Nephron (organoid): ENCODE data around the gene ZNF579.

Source experiments
- H3K27ac Mint-ChIP-seq, 3 experiments: 2 replicates each; pipeline ENCODE4 v1.8.0; 2020; ENCODE audit warnings: mixed read lengths in 3 of 3, mild to moderate bottlenecking in 2 of 3, moderate library complexity in 1 of 3
- H3K27me3 Mint-ChIP-seq: 2 replicates; pipeline ENCODE4 v1.8.0; 2021; ENCODE audit warnings: low read depth, mild to moderate bottlenecking, moderate library complexity, mixed read lengths
- H3K36me3 Mint-ChIP-seq: 2 replicates; pipeline ENCODE4 v1.8.0; 2020; ENCODE audit warnings: low read depth, mixed read lengths
- H3K4me1 Mint-ChIP-seq: 2 replicates; pipeline ENCODE4 v1.8.0; 2020; ENCODE audit warnings: mixed read lengths
- H3K4me3 Mint-ChIP-seq, 3 experiments: 2 replicates each; pipeline ENCODE4 v1.8.0; 2020; ENCODE audit warnings: mild to moderate bottlenecking in 3 of 3, mixed read lengths in 3 of 3, moderate library complexity in 2 of 3
- H3K9me3 Mint-ChIP-seq: 2 replicates; pipeline ENCODE4 v1.8.0; 2020; ENCODE audit warnings: mixed read lengths
- TF ChIP-seq, protein P1 (sequence below), 3 experiments: fragments of 200-600 bp; sonication (generic); IDR thresholded peaks; one replicate each; pipeline ENCODE4 v1.5.0; 2021; ENCODE audit warnings: antibody characterized with exemption in 3 of 3; ENCODE audit not compliant: unreplicated experiment in 3 of 3

ZNF579 gene

DNA sequence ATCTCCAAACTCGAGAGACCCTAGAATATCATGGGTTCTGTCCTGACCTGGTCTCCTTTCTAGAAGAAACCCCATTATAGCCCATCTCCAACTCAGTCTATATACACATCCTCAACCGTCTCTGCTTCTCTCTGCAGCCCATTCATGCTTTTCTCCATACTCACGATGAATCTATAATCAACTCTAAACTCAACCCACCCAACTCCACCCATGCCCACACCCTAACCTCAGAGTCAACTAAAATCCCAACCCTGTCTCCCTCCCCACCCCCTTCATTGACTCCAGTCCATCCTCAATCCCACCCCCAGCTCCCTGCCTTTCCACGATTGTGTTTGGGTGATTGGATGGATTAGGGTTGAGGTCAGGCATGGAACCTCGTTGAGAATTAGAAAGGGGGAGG, 37.1 kb downstream of the ZNF579 start:
- H3K36me3 Mint-ChIP-seq: no peaks in the 10 kb centered on the region
- peaks cover 26% of the 10 kb centered on the region for H3K4me1 Mint-ChIP-seq
- peak overlapping the region in 1 of 3 experiments; percentile 59 for H3K27ac Mint-ChIP-seq
- no peak overlapping the region for H3K4me3 Mint-ChIP-seq
- TF ChIP-seq, protein P1, sequence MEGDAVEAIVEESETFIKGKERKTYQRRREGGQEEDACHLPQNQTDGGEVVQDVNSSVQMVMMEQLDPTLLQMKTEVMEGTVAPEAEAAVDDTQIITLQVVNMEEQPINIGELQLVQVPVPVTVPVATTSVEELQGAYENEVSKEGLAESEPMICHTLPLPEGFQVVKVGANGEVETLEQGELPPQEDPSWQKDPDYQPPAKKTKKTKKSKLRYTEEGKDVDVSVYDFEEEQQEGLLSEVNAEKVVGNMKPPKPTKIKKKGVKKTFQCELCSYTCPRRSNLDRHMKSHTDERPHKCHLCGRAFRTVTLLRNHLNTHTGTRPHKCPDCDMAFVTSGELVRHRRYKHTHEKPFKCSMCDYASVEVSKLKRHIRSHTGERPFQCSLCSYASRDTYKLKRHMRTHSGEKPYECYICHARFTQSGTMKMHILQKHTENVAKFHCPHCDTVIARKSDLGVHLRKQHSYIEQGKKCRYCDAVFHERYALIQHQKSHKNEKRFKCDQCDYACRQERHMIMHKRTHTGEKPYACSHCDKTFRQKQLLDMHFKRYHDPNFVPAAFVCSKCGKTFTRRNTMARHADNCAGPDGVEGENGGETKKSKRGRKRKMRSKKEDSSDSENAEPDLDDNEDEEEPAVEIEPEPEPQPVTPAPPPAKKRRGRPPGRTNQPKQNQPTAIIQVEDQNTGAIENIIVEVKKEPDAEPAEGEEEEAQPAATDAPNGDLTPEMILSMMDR (IDR thresholded peaks at IDR 0.05; ENCODE audit: unreplicated experiment in 3 of 3): no peak
- H3K9me3 Mint-ChIP-seq: peaks cover 7% of the 10 kb centered on the region
- peaks cover 21% of the 10 kb centered on the region for H3K27me3 Mint-ChIP-seq

GRCh38 chr19:55542292-55542855, 38.3 kb downstream of the ZNF579 start:
- Mint-ChIP-seq H3K4me1 (peaks cover 19% of the 10 kb centered on the region), H3K4me3 (no peak overlapping the region), H3K27me3 (peaks cover 13% of the 10 kb centered on the region), H3K36me3 (no peaks in the 10 kb centered on the region), H3K27ac (no peak overlapping the region), H3K9me3 (peaks cover 7% of the 10 kb centered on the region)
- TF ChIP-seq, protein P1 (IDR thresholded peaks at IDR 0.05; ENCODE audit: unreplicated experiment in 3 of 3): no peak

DNA sequence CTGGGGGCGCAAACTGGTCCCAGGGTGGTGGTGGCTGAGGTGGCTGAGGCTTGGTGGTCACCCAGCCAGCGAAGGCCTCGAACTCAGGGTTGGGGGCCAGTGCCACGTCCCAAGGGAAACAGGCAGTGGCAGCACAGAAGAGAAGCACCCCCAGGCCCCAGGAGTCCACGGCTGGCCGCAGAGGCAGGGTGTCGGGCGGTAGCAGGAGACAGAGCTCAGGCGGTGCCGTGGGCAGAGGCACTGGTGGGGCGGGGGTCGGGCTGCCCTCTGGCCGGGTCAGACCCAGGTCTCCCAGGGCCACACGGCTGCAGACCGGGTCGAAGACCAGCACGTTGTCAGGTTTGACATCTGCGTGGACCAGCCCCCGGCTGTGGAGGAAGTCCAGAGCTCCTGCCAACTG, 39.6 kb downstream of the ZNF579 start:
- peaks cover 7% of the 10 kb centered on the region for H3K9me3 Mint-ChIP-seq
- TF ChIP-seq, protein P1 (IDR thresholded peaks at IDR 0.05; ENCODE audit: unreplicated experiment in 3 of 3): no peak
- H3K27ac Mint-ChIP-seq: no peak overlapping the region
- H3K27me3 Mint-ChIP-seq: peaks cover 13% of the 10 kb centered on the region
- no peaks in the 10 kb centered on the region for H3K36me3 Mint-ChIP-seq
- no peak overlapping the region for H3K4me3 Mint-ChIP-seq
- peaks cover 16% of the 10 kb centered on the region for H3K4me1 Mint-ChIP-seq

DNA sequence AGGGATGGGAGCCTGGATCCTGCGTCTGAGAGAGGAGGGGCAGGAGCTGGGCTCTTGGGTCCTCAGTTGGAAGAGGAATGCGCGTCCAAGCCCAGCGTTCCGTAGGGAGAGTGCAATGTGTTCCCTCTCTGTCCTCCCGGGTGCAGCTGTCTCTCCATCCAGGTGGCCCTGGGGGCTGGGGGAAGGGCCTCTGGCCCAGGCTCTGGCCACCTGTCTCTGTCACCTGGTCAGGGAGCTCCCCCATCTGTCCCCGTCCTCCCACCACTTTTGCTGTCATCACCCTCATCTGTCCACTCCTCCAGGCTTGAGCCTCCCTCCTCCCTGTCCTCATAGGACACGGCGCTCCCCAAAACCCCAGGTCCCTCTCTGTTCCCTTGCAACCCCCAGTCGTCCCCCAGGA, 40.0 kb downstream of the ZNF579 start:
- H3K36me3 Mint-ChIP-seq: no peaks in the 10 kb centered on the region
- H3K4me1 Mint-ChIP-seq: peaks cover 13% of the 10 kb centered on the region
- H3K4me3 Mint-ChIP-seq: no peak overlapping the region
- H3K27me3 Mint-ChIP-seq: peaks cover 10% of the 10 kb centered on the region
- peaks cover 7% of the 10 kb centered on the region for H3K9me3 Mint-ChIP-seq
- no peak overlapping the region for H3K27ac Mint-ChIP-seq
- TF ChIP-seq, protein P1 (IDR thresholded peaks at IDR 0.05; ENCODE audit: unreplicated experiment in 3 of 3): no peak

GRCh38 chr19:55539090-55539984, 41.3 kb downstream of the ZNF579 start:
- H3K9me3 Mint-ChIP-seq: peaks cover 7% of the 10 kb centered on the region

More at GRCh38 chr19:55539090-55539984, 41.3 kb downstream of the ZNF579 start:
- TF ChIP-seq, protein P1 (IDR thresholded peaks at IDR 0.05; ENCODE audit: unreplicated experiment in 3 of 3): no peak
- Mint-ChIP-seq H3K27me3 (peaks cover 4% of the 10 kb centered on the region), H3K36me3 (no peaks in the 10 kb centered on the region), H3K27ac (peak overlapping the region in 2 of 3 experiments; percentile 10 to 57), H3K4me3 (no peak overlapping the region), H3K4me1 (peaks cover 13% of the 10 kb centered on the region)
